ENCODE measurements around the gene NNT.
"Not testable (repeated sequence)": the region's sequence is repeated elsewhere in the genome, so short reads cannot be mapped to it uniquely, and the experiment has no call there.

The NNT gene

GRCh38 chr5:43694027-43694426, 91.0 kb downstream of the NNT start:
- H3K36me3 ChIP-seq (ENCODE audit: control insufficient read depth, insufficient read depth, low read length) = peaks cover 10% of the 10 kb centered on the region

GRCh38 chr5:43696444-43696843, 93.5 kb downstream of the NNT start:
- not testable (repeated sequence) for H3K4me1 ChIP-seq (ENCODE audit: control insufficient read depth, insufficient read depth, low read length, poor library complexity, severe bottlenecking); H3K4me3 ChIP-seq (ENCODE audit: insufficient read depth, low read depth, low read length, poor library complexity, severe bottlenecking); H3K36me3 ChIP-seq (ENCODE audit: control insufficient read depth, insufficient read depth, low read length); H3K27ac ChIP-seq (ENCODE audit: insufficient read depth, low read length, poor library complexity, severe bottlenecking); DNase-seq; H3K9me3 ChIP-seq (ENCODE audit: control insufficient read depth, low read length); H3K27me3 ChIP-seq (replicated peaks; ENCODE audit: control insufficient read depth, insufficient read depth, low read length, poor library complexity, severe bottlenecking)

More at GRCh38 chr5:43694027-43694426, 91.0 kb downstream of the NNT start:
- H3K27ac ChIP-seq (ENCODE audit: insufficient read depth, low read length, poor library complexity, severe bottlenecking) = no peak overlapping the region
- H3K27me3 ChIP-seq (replicated peaks; ENCODE audit: control insufficient read depth, insufficient read depth, low read length, poor library complexity, severe bottlenecking) = no peaks in the 10 kb centered on the region
- no peak overlapping the region for H3K4me3 ChIP-seq (ENCODE audit: insufficient read depth, low read depth, low read length, poor library complexity, severe bottlenecking)
- no peak for DNase-seq
- H3K9me3 ChIP-seq (ENCODE audit: control insufficient read depth, low read length) = no peaks in the 10 kb centered on the region
- no peaks in the 10 kb centered on the region for H3K4me1 ChIP-seq (ENCODE audit: control insufficient read depth, insufficient read depth, low read length, poor library complexity, severe bottlenecking)

- H3K27ac ChIP-seq (ENCODE audit: insufficient read depth, low read length, poor library complexity, severe bottlenecking) = no peak overlapping the region
- no peaks in the 10 kb centered on the region for H3K4me1 ChIP-seq (ENCODE audit: control insufficient read depth, insufficient read depth, low read length, poor library complexity, severe bottlenecking)
- no peak for DNase-seq
- no peaks in the 10 kb centered on the region for H3K27me3 ChIP-seq (replicated peaks; ENCODE audit: control insufficient read depth, insufficient read depth, low read length, poor library complexity, severe bottlenecking)
- no peak overlapping the region for H3K4me3 ChIP-seq (ENCODE audit: insufficient read depth, low read depth, low read length, poor library complexity, severe bottlenecking)
- no peaks in the 10 kb centered on the region for H3K9me3 ChIP-seq (ENCODE audit: control insufficient read depth, low read length)
- peaks cover 34% of the 10 kb centered on the region for H3K36me3 ChIP-seq (ENCODE audit: control insufficient read depth, insufficient read depth, low read length)
Observed at GRCh38 chr5:43699910-43700309, 96.9 kb downstream of the NNT start.

GRCh38 chr5:43700601-43701000, 97.6 kb downstream of the NNT start:
- no peaks in the 10 kb centered on the region for H3K4me1 ChIP-seq (ENCODE audit: control insufficient read depth, insufficient read depth, low read length, poor library complexity, severe bottlenecking)
- DNase-seq = no peak
- no peak overlapping the region for H3K27ac ChIP-seq (ENCODE audit: insufficient read depth, low read length, poor library complexity, severe bottlenecking)
- peaks cover 34% of the 10 kb centered on the region for H3K36me3 ChIP-seq (ENCODE audit: control insufficient read depth, insufficient read depth, low read length)
- no peak overlapping the region for H3K4me3 ChIP-seq (ENCODE audit: insufficient read depth, low read depth, low read length, poor library complexity, severe bottlenecking)
- no peaks in the 10 kb centered on the region for H3K9me3 ChIP-seq (ENCODE audit: control insufficient read depth, low read length)
- H3K27me3 ChIP-seq (replicated peaks; ENCODE audit: control insufficient read depth, insufficient read depth, low read length, poor library complexity, severe bottlenecking) = no peaks in the 10 kb centered on the region

- Histone ChIP-seq H3K4me1 (ENCODE audit: control insufficient read depth, insufficient read depth, low read length, poor library complexity, severe bottlenecking) (no peaks in the 10 kb centered on the region), H3K27ac (ENCODE audit: insufficient read depth, low read length, poor library complexity, severe bottlenecking) (no peak overlapping the region), H3K4me3 (ENCODE audit: insufficient read depth, low read depth, low read length, poor library complexity, severe bottlenecking) (no peak overlapping the region), H3K9me3 (ENCODE audit: control insufficient read depth, low read length) (no peaks in the 10 kb centered on the region), H3K27me3 (replicated peaks; ENCODE audit: control insufficient read depth, insufficient read depth, low read length, poor library complexity, severe bottlenecking) (no peaks in the 10 kb centered on the region), H3K36me3 (ENCODE audit: control insufficient read depth, insufficient read depth, low read length) (peaks cover 34% of the 10 kb centered on the region)
- no peak for DNase-seq
Observed at GRCh38 chr5:43701227-43701626, 98.2 kb downstream of the NNT start.

GRCh38 chr5:43702293-43702692, 99.3 kb downstream of the NNT start:
- no peaks in the 10 kb centered on the region for H3K4me1 ChIP-seq (ENCODE audit: control insufficient read depth, insufficient read depth, low read length, poor library complexity, severe bottlenecking)
- no peak overlapping the region for H3K27ac ChIP-seq (ENCODE audit: insufficient read depth, low read length, poor library complexity, severe bottlenecking)
- no peak for DNase-seq
- H3K9me3 ChIP-seq (ENCODE audit: control insufficient read depth, low read length) = no peaks in the 10 kb centered on the region
- no peaks in the 10 kb centered on the region for H3K27me3 ChIP-seq (replicated peaks; ENCODE audit: control insufficient read depth, insufficient read depth, low read length, poor library complexity, severe bottlenecking)
- H3K36me3 ChIP-seq (ENCODE audit: control insufficient read depth, insufficient read depth, low read length) = peaks cover 30% of the 10 kb centered on the region
- no peak overlapping the region for H3K4me3 ChIP-seq (ENCODE audit: insufficient read depth, low read depth, low read length, poor library complexity, severe bottlenecking)

- no peak overlapping the region for H3K4me3 ChIP-seq (ENCODE audit: insufficient read depth, low read depth, low read length, poor library complexity, severe bottlenecking)
- no peaks in the 10 kb centered on the region for H3K27me3 ChIP-seq (replicated peaks; ENCODE audit: control insufficient read depth, insufficient read depth, low read length, poor library complexity, severe bottlenecking)
- H3K9me3 ChIP-seq (ENCODE audit: control insufficient read depth, low read length) = no peaks in the 10 kb centered on the region
- H3K4me1 ChIP-seq (ENCODE audit: control insufficient read depth, insufficient read depth, low read length, poor library complexity, severe bottlenecking) = no peaks in the 10 kb centered on the region
- H3K36me3 ChIP-seq (ENCODE audit: control insufficient read depth, insufficient read depth, low read length) = peaks cover 30% of the 10 kb centered on the region
- DNase-seq = no peak
- no peak overlapping the region for H3K27ac ChIP-seq (ENCODE audit: insufficient read depth, low read length, poor library complexity, severe bottlenecking)
Observed at GRCh38 chr5:43702815-43703214, 99.8 kb downstream of the NNT start.

GRCh38 chr5:43704243-43704642, 101.3 kb downstream of the NNT start:
- Histone ChIP-seq H3K4me1 (ENCODE audit: control insufficient read depth, insufficient read depth, low read length, poor library complexity, severe bottlenecking) (no peaks in the 10 kb centered on the region), H3K36me3 (ENCODE audit: control insufficient read depth, insufficient read depth, low read length) (peaks cover 30% of the 10 kb centered on the region)

GRCh38 chr5:43706576-43706975, 103.6 kb downstream of the NNT start:
- not testable (repeated sequence) for H3K27me3 ChIP-seq (replicated peaks; ENCODE audit: control insufficient read depth, insufficient read depth, low read length, poor library complexity, severe bottlenecking); H3K27ac ChIP-seq (ENCODE audit: insufficient read depth, low read length, poor library complexity, severe bottlenecking); H3K9me3 ChIP-seq (ENCODE audit: control insufficient read depth, low read length); DNase-seq; H3K4me3 ChIP-seq (ENCODE audit: insufficient read depth, low read depth, low read length, poor library complexity, severe bottlenecking); H3K4me1 ChIP-seq (ENCODE audit: control insufficient read depth, insufficient read depth, low read length, poor library complexity, severe bottlenecking)
- peaks cover 23% of the 10 kb centered on the region for H3K36me3 ChIP-seq (ENCODE audit: control insufficient read depth, insufficient read depth, low read length)

More at GRCh38 chr5:43704243-43704642, 101.3 kb downstream of the NNT start:
- no peak overlapping the region for H3K27ac ChIP-seq (ENCODE audit: insufficient read depth, low read length, poor library complexity, severe bottlenecking)
- no peaks in the 10 kb centered on the region for H3K27me3 ChIP-seq (replicated peaks; ENCODE audit: control insufficient read depth, insufficient read depth, low read length, poor library complexity, severe bottlenecking)
- no peaks in the 10 kb centered on the region for H3K9me3 ChIP-seq (ENCODE audit: control insufficient read depth, low read length)
- DNase-seq = no peak
- no peak overlapping the region for H3K4me3 ChIP-seq (ENCODE audit: insufficient read depth, low read depth, low read length, poor library complexity, severe bottlenecking)

- Histone ChIP-seq H3K36me3 (ENCODE audit: control insufficient read depth, insufficient read depth, low read length) (no peaks in the 10 kb centered on the region), H3K27ac (ENCODE audit: insufficient read depth, low read length, poor library complexity, severe bottlenecking) (no peak overlapping the region), H3K9me3 (ENCODE audit: control insufficient read depth, low read length) (no peaks in the 10 kb centered on the region), H3K4me1 (ENCODE audit: control insufficient read depth, insufficient read depth, low read length, poor library complexity, severe bottlenecking) (no peaks in the 10 kb centered on the region), H3K4me3 (ENCODE audit: insufficient read depth, low read depth, low read length, poor library complexity, severe bottlenecking) (no peak overlapping the region), H3K27me3 (replicated peaks; ENCODE audit: control insufficient read depth, insufficient read depth, low read length, poor library complexity, severe bottlenecking) (no peaks in the 10 kb centered on the region)
- DNase-seq = no peak
Observed at GRCh38 chr5:43711496-43711895, 108.5 kb downstream of the NNT start.

- no peaks in the 10 kb centered on the region for H3K36me3 ChIP-seq (ENCODE audit: control insufficient read depth, insufficient read depth, low read length)
- H3K27ac ChIP-seq (ENCODE audit: insufficient read depth, low read length, poor library complexity, severe bottlenecking) = no peak overlapping the region
- H3K27me3 ChIP-seq (replicated peaks; ENCODE audit: control insufficient read depth, insufficient read depth, low read length, poor library complexity, severe bottlenecking) = no peaks in the 10 kb centered on the region
- no peak overlapping the region for H3K4me3 ChIP-seq (ENCODE audit: insufficient read depth, low read depth, low read length, poor library complexity, severe bottlenecking)
- H3K9me3 ChIP-seq (ENCODE audit: control insufficient read depth, low read length) = no peaks in the 10 kb centered on the region
- H3K4me1 ChIP-seq (ENCODE audit: control insufficient read depth, insufficient read depth, low read length, poor library complexity, severe bottlenecking) = no peaks in the 10 kb centered on the region
- no peak for DNase-seq
Observed at GRCh38 chr5:43712081-43712480, 109.1 kb downstream of the NNT start.

Data from effector memory CD4-positive, alpha-beta T cell (primary cell).